Endothelial cell of umbilical vein (primary cell): ENCODE data around the gene LEP. TPM values are rescaled to one million over a fixed set of nuclear protein-coding genes. Genes with fewer than 3 reads are reported as not detected.

Experiments
- BruUV-seq: library from RNA; stranded (reverse); fragments of 400-500 nt; replicated peaks from 2 replicates; lab custom pipeline; 2021; lab: Mats Ljungman, UMichigan
- CTCF ChIA-PET: fragments of 300-600, 350-600 bp; sonication (Branson Sonifier 250); formaldehyde crosslinking; loops from one replicate; lab custom pipeline; 2021; ENCODE audit warnings: antibody characterized with exemption, inconsistent platforms; lab: Charles Lee
- POLR2A ChIA-PET: fragments of 300-600, 350-600 bp; sonication (Branson Sonifier 250); formaldehyde crosslinking; loops from one replicate; lab custom pipeline; 2021; ENCODE audit warnings: antibody characterized with exemption, inconsistent platforms; lab: Charles Lee
- DNase-seq: peaks from one replicate; pipeline ENCODE4 v3.0.0-alpha.2; 2011; ENCODE audit warnings: low read depth, low spot score
- FAIRE-seq: peaks from 2 replicates; lab custom pipeline; 2011; peaks lifted over from hg19 to GRCh38; lab: Jason Lieb, UNC
- H2AFZ ChIP-seq: 2 replicates; pipeline ENCODE4 v1.6.0; 2012; ENCODE audit warnings: low read depth, low read length, control low read depth, inconsistent platforms
- H3K27ac ChIP-seq: 2 replicates; pipeline ENCODE4 v1.5.1; 2011; ENCODE audit warnings: low read depth, mild to moderate bottlenecking, control low read depth, low read length, moderate library complexity; ENCODE audit not compliant: insufficient read depth
- H3K27me3 ChIP-seq, 2 experiments: 2 replicates each; pipeline versions ENCODE4 v1.6.0 to v1.6.1; 2011; ENCODE audit warnings: low read length in 2 of 2, mixed read lengths in 1 of 2; ENCODE audit not compliant: control insufficient read depth in 2 of 2, insufficient read depth in 2 of 2
- H3K36me3 ChIP-seq, 2 experiments: 2 replicates in 1 of 2; 3 replicates in 1 of 2; pipeline ENCODE4 v1.5.1; 2011; ENCODE audit warnings: low read length in 2 of 2, mild to moderate bottlenecking in 1 of 2, moderate library complexity in 1 of 2; ENCODE audit not compliant: control insufficient read depth in 2 of 2, insufficient read depth in 2 of 2; ENCODE audit errors: extremely low read depth in 1 of 2
- H3K4me1 ChIP-seq: 3 replicates; pipeline ENCODE4 v1.5.1; 2011; ENCODE audit warnings: mild to moderate bottlenecking, low read length; ENCODE audit not compliant: control insufficient read depth, insufficient read depth; ENCODE audit errors: extremely low read depth
- H3K4me2 ChIP-seq: 2 replicates; pipeline ENCODE4 v1.6.1; 2011; ENCODE audit warnings: low read length, control low read depth, mixed read lengths; ENCODE audit not compliant: insufficient read depth
- H3K4me3 ChIP-seq, 3 experiments: fragments of 200-600 bp in 1 of 3; sonication (generic), shearing (Covaris generic) in 1 of 3; replicated peaks in 1 of 3; 2 replicates each; pipeline ENCODE4 v1.5.1; 2011 to 2016; ENCODE audit warnings: control low read depth in 3 of 3, low read length in 3 of 3, mild to moderate bottlenecking in 2 of 3, inconsistent platforms in 1 of 3, low read depth in 1 of 3, moderate library complexity in 1 of 3; ENCODE audit not compliant: insufficient read depth in 1 of 3
- H3K79me2 ChIP-seq: 2 replicates; pipeline ENCODE4 v1.6.0; 2012; ENCODE audit warnings: low read length, inconsistent platforms; ENCODE audit not compliant: control insufficient read depth, insufficient read depth
- H3K9ac ChIP-seq: replicated peaks from 2 replicates; pipeline ENCODE3; 2011; ENCODE audit warnings: low read length, control low read depth; ENCODE audit not compliant: insufficient read depth; ENCODE audit errors: extremely low read depth
- H3K9me1 ChIP-seq: replicated peaks from 3 replicates; pipeline ENCODE4 v1.6.0; 2011; ENCODE audit warnings: mild to moderate bottlenecking, low read length; ENCODE audit not compliant: control insufficient read depth, insufficient read depth; ENCODE audit errors: extremely low read depth
- H3K9me3 ChIP-seq: replicated peaks from 2 replicates; pipeline ENCODE4 v1.5.1; 2012; ENCODE audit warnings: low read length, inconsistent platforms; ENCODE audit not compliant: control insufficient read depth, insufficient read depth
- H4K20me1 ChIP-seq: replicated peaks from 2 replicates; pipeline ENCODE3; 2011; ENCODE audit warnings: mild to moderate bottlenecking, low read length; ENCODE audit not compliant: control insufficient read depth, insufficient read depth; ENCODE audit errors: extremely low read depth
- FOS ChIP-seq: IDR thresholded peaks from 2 replicates; pipeline ENCODE4 v1.6.1; 2011; ENCODE audit warnings: mild to moderate bottlenecking, low read length, moderate library complexity, borderline replicate concordance; ENCODE audit not compliant: insufficient read depth
- GATA2 ChIP-seq: IDR thresholded peaks from 2 replicates; pipeline ENCODE4 v1.7.0; 2011; ENCODE audit warnings: low read depth, mild to moderate bottlenecking, moderate library complexity, mixed read lengths, low read length; ENCODE audit not compliant: insufficient read length, insufficient read depth
- MYC ChIP-seq: IDR thresholded peaks from one replicate; pipeline ENCODE4 v1.6.1; 2011; ENCODE audit warnings: mild to moderate bottlenecking, low read depth, low read length
- POLR2A ChIP-seq: IDR thresholded peaks from 2 replicates; pipeline ENCODE4 v1.6.1; 2012; ENCODE audit warnings: low read depth, mild to moderate bottlenecking, control low read depth, low read length
- dilution Hi-C: fragments of 300-500 bp; cut with MboI; formaldehyde crosslinking; loops from one replicate; pipeline ENCODE4 v1.15.0; 2019; ENCODE audit warnings: low sequenced_read_pairs; ENCODE audit not compliant: extremely low pct_ligation_motif_present
- intact Hi-C: fragments of 100-400 bp; cut with micrococcal nuclease; formaldehyde crosslinking; loops from one replicate; pipeline ENCODE4 v1.10.0; 2022
- polyA plus RNA-seq, 4 experiments: library from polyadenylated mRNA; depleted of rRNA in 3 of 4; stranded (reverse) in 3 of 4; unstranded in 1 of 4; fragments of >200 nt; gene quantifications; 2 replicates each; pipeline versions ENCODE4 v1.2.1 to v1.2.3, GENCODE V29; 2011 to 2012; ENCODE audit warnings: missing spikeins in 1 of 4
- total RNA-seq: library from RNA; stranded (reverse); gene quantifications from 2 replicates; pipeline ENCODE4 v1.2.3, GENCODE V29; 2021
- TF ChIP-seq, protein P1 (sequence below), 2 donors: IDR thresholded peaks; 1 replicate in 1 of 2; 2 replicates in 1 of 2; pipeline ENCODE4 v1.5.1; 2011; ENCODE audit warnings: low read length in 2 of 2, mild to moderate bottlenecking in 2 of 2, moderate library complexity in 2 of 2, control low read depth in 1 of 2, inconsistent platforms in 1 of 2, low read depth in 1 of 2; ENCODE audit not compliant: insufficient read depth in 1 of 2; ENCODE audit errors: extremely low read depth in 1 of 2
- TF ChIP-seq, protein P2 (sequence below): IDR thresholded peaks from 2 replicates; pipeline ENCODE4 v1.6.1; 2011; ENCODE audit not compliant: insufficient read depth, insufficient read length

Gene LEP
- total and polyA plus RNA-seq, 2 donors (not counting 3 experiments of a cell fraction or from before 2014, with no cell fraction given), result not detected

GRCh38 chr7:128264477-128264876, 23.4 kb downstream of the LEP start:
- dilution Hi-C loops (no loop called here), intact Hi-C loops (no loop called here)
- Histone ChIP-seq H3K4me1 (no peaks in the 10 kb centered on the region), H3K79me2 (no peaks in the 10 kb centered on the region), H3K4me3 (no peak overlapping the region), H2AFZ (no peak overlapping the region), H3K9ac (no peak overlapping the region), H3K27ac (no peak overlapping the region), H3K9me3 (no peaks in the 10 kb centered on the region), H4K20me1 (no peaks in the 10 kb centered on the region), H3K9me1 (no peaks in the 10 kb centered on the region), H3K36me3 (no peaks in the 10 kb centered on the region), H3K4me2 (no peak overlapping the region), H3K27me3 (peaks cover 25 to 42% of the 10 kb centered on the region in 2 experiments)
- no peak for DNase-seq
- TF ChIP-seq, protein P1, sequence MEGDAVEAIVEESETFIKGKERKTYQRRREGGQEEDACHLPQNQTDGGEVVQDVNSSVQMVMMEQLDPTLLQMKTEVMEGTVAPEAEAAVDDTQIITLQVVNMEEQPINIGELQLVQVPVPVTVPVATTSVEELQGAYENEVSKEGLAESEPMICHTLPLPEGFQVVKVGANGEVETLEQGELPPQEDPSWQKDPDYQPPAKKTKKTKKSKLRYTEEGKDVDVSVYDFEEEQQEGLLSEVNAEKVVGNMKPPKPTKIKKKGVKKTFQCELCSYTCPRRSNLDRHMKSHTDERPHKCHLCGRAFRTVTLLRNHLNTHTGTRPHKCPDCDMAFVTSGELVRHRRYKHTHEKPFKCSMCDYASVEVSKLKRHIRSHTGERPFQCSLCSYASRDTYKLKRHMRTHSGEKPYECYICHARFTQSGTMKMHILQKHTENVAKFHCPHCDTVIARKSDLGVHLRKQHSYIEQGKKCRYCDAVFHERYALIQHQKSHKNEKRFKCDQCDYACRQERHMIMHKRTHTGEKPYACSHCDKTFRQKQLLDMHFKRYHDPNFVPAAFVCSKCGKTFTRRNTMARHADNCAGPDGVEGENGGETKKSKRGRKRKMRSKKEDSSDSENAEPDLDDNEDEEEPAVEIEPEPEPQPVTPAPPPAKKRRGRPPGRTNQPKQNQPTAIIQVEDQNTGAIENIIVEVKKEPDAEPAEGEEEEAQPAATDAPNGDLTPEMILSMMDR (IDR thresholded peaks at IDR 0.05; ENCODE audit: extremely low read depth in 1 of 2, insufficient read depth in 1 of 2, low read depth in 1 of 2, low read length in 2 of 2), result no peak
- TF ChIP-seq, protein P2, sequence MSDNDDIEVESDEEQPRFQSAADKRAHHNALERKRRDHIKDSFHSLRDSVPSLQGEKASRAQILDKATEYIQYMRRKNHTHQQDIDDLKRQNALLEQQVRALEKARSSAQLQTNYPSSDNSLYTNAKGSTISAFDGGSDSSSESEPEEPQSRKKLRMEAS, result no peak
- TF ChIP-seq POLR2A, result no peak
- TF ChIP-seq GATA2, result no peak
- TF ChIP-seq FOS, result no peak
- no peak for TF ChIP-seq MYC
- CTCF ChIA-PET, result interaction anchor here (0.6 to 1.2 kb wide), 2 partner anchors 12 to 55 kb away, joined by 3 read pairs; no protein-coding TSS in a partner anchor
- FAIRE-seq, result no peak
- POLR2A ChIA-PET, result no interaction called here
- BruUV-seq, result no TSS peak
